Gastrocnemius medialis (tissue), 4 donors: ENCODE results near the gene RNF220. TPM values are rescaled to one million over a fixed set of nuclear protein-coding genes. Genes with fewer than 3 reads are reported as not detected.

ENCODE experiments used
- ATAC-seq, 2 donors: fragments of 150-250 bp; one replicate each; pipeline ENCODE4 v1.9.1; 2016
- DNase-seq, 2 donors: peaks; one replicate each; pipeline ENCODE4 v3.0.0-alpha.2; 2019
- H3K27ac ChIP-seq, 4 donors: fragments of 200-600 bp; sonication (generic); 1 replicate in 1 of 4; 2 replicates in 3 of 4; pipeline ENCODE4 v1.5.1; 2016 to 2018; ENCODE audit warnings: mild to moderate bottlenecking in 2 of 4, moderate library complexity in 1 of 4
- H3K27me3 ChIP-seq, 3 donors: fragments of 200-600 bp; sonication (generic) in 2 of 3; 1 replicate in 1 of 3; 2 replicates in 2 of 3; pipeline versions ENCODE4 v1.5.1 to v1.6.0; 2016 to 2019; ENCODE audit warnings: mild to moderate bottlenecking in 1 of 3, moderate library complexity in 1 of 3
- H3K36me3 ChIP-seq, 2 donors: fragments of 200-600 bp; sonication (generic) in 1 of 2; one replicate each; pipeline ENCODE4 v1.5.1; 2017 to 2018
- H3K4me1 ChIP-seq, 2 donors: fragments of 200-600 bp; sonication (generic) in 1 of 2; one replicate each; pipeline ENCODE4 v1.5.1; 2016 to 2017; ENCODE audit warnings: mild to moderate bottlenecking in 2 of 2
- H3K4me3 ChIP-seq, 4 donors: fragments of 200-600 bp; sonication (generic) in 3 of 4; 1 replicate in 1 of 4; 2 replicates in 3 of 4; pipeline ENCODE4 v1.5.1; 2016 to 2019; ENCODE audit warnings: mild to moderate bottlenecking in 2 of 4
- H3K9me3 ChIP-seq, 3 donors: fragments of 200-600 bp; sonication (generic) in 2 of 3; 1 replicate in 1 of 3; 2 replicates in 2 of 3; pipeline ENCODE4 v1.5.1; 2016 to 2019
- CTCF ChIP-seq, 5 experiments: fragments of 450-650 bp in 3 of 5; fragments of 200-600 bp in 2 of 5; sonication (generic) in 2 of 5; IDR thresholded peaks in 4 of 5; conservative IDR thresholded peaks in 1 of 5; 1 replicate in 4 of 5; 2 replicates in 1 of 5; pipeline ENCODE4 v1.5.1; 2016 to 2019; ENCODE audit warnings: antibody characterized with exemption in 5 of 5, mild to moderate bottlenecking in 3 of 5, moderate library complexity in 3 of 5
- POLR2A ChIP-seq, 2 donors: fragments of 450-650 bp; IDR thresholded peaks; one replicate each; pipeline ENCODE4 v1.6.1; 2017; ENCODE audit warnings: antibody characterized with exemption in 2 of 2, mild to moderate bottlenecking in 2 of 2, moderate library complexity in 2 of 2
- in situ Hi-C, 4 donors: fragments of 200-750 bp; cut with MboI; loops; one replicate each; pipeline versions ENCODE4 v1.15.0 to v1.8.0; 2017; ENCODE audit warnings: low sequenced_read_pairs in 4 of 4
- intact Hi-C: fragments of 100-400 bp; cut with DNase I; formaldehyde crosslinking; loops from one replicate; pipeline ENCODE4 v1.15.1; 2023; ENCODE audit warnings: low total_unique reads
- total RNA-seq, 4 donors: library from RNA; depleted of rRNA; stranded (reverse); fragments of >200 nt; gene quantifications; one replicate each; pipeline versions ENCODE4 v1.1.0 to v1.2.3, GENCODE V29; 2016

The RNF220 gene
- total RNA-seq, 4 donors from 2014 or later, result 91.2 to 172 (median 128) TPM

GRCh38 chr1:44361478-44361877, 43.6 kb upstream of the RNF220 start:
- no peak overlapping the region for H3K4me3 ChIP-seq
- no peak overlapping the region for H3K27ac ChIP-seq
- H3K27me3 ChIP-seq, result no peaks in the 10 kb centered on the region
- no peak for TF ChIP-seq POLR2A (IDR thresholded peaks at IDR 0.05)
- no peak for TF ChIP-seq CTCF (IDR thresholded peaks at IDR 0.05 in 4 of 5, conservative IDR thresholded peaks at IDR 0.05 in 1 of 5)
- H3K9me3 ChIP-seq, result no peaks in the 10 kb centered on the region
- no peaks in the 10 kb centered on the region for H3K36me3 ChIP-seq
- intact Hi-C loops (no loop called here), in situ Hi-C loops (no loop called here)
- no peaks in the 10 kb centered on the region for H3K4me1 ChIP-seq
- no peak for DNase-seq
- no peak for ATAC-seq

- no peak for DNase-seq
- in situ Hi-C loops (no loop called here), intact Hi-C loops (no loop called here)
- Histone ChIP-seq H3K36me3 (no peaks in the 10 kb centered on the region), H3K4me1 (no peaks in the 10 kb centered on the region), H3K27me3 (no peaks in the 10 kb centered on the region), H3K27ac (no peak overlapping the region), H3K4me3 (no peak overlapping the region), H3K9me3 (no peaks in the 10 kb centered on the region)
- no peak for ATAC-seq
- TF ChIP-seq POLR2A (IDR thresholded peaks at IDR 0.05) (no peak), CTCF (IDR thresholded peaks at IDR 0.05 in 4 of 5, conservative IDR thresholded peaks at IDR 0.05 in 1 of 5) (no peak)
These were observed 38.6 kb upstream of the RNF220 start for GRCh38 chr1:44366371-44366975.

GRCh38 chr1:44367944-44368343, 37.1 kb upstream of the RNF220 start:
- intact Hi-C loops (no loop called here), in situ Hi-C loops (no loop called here)
- ATAC-seq (no peak), DNase-seq (no peak)
- no peaks in the 10 kb centered on the region for H3K27me3 ChIP-seq
- TF ChIP-seq POLR2A (IDR thresholded peaks at IDR 0.05), result no peak
- no peak for TF ChIP-seq CTCF (IDR thresholded peaks at IDR 0.05 in 4 of 5, conservative IDR thresholded peaks at IDR 0.05 in 1 of 5)
- no peaks in the 10 kb centered on the region for H3K4me1 ChIP-seq
- no peaks in the 10 kb centered on the region for H3K9me3 ChIP-seq
- no peaks in the 10 kb centered on the region for H3K36me3 ChIP-seq
- H3K27ac ChIP-seq, result no peak overlapping the region
- H3K4me3 ChIP-seq, result no peak overlapping the region

- no peaks in the 10 kb centered on the region for H3K4me1 ChIP-seq
- TF ChIP-seq CTCF (IDR thresholded peaks at IDR 0.05 in 4 of 5, conservative IDR thresholded peaks at IDR 0.05 in 1 of 5), result no peak
- TF ChIP-seq POLR2A (IDR thresholded peaks at IDR 0.05), result no peak
- no peaks in the 10 kb centered on the region for H3K27me3 ChIP-seq
- no peak overlapping the region for H3K4me3 ChIP-seq
- intact Hi-C loops (no loop called here), in situ Hi-C loops (no loop called here)
- H3K27ac ChIP-seq, result no peak overlapping the region
- ATAC-seq (no peak), DNase-seq (no peak)
- no peaks in the 10 kb centered on the region for H3K9me3 ChIP-seq
- H3K36me3 ChIP-seq, result no peaks in the 10 kb centered on the region
These were observed 36.4 kb upstream of the RNF220 start for GRCh38 chr1:44368471-44369151.
